HG03135 (cell line): ENCODE measurements around the gene KRTAP2-1.
"Not testable (repeated sequence)": the region's sequence is repeated elsewhere in the genome, so short reads cannot be mapped to it uniquely, and the experiment has no call there.

Experiments used
- ATAC-seq: cut with Tn5 transposase; IDR thresholded peaks from one replicate; pipeline ENCODE4 v1.9.1; 2021; ENCODE audit warnings: mild to moderate bottlenecking, moderate library complexity; ENCODE audit not compliant: unreplicated experiment

KRTAP2-1 gene

GRCh38 chr17:41058741-41059140 lies 11.6 kb upstream of the KRTAP2-1 start:
- ATAC-seq, result no peak

- no peak for ATAC-seq
These were observed 10.4 kb upstream of the KRTAP2-1 start for GRCh38 chr17:41057547-41057946.

GRCh38 chr17:41055130-41055529 lies 8.0 kb upstream of the KRTAP2-1 start, which contains the start of gene KRTAP2-2:
TSS of gene KRTAP2-2 (minus strand) at chr17:41055230. CDS start at chr17:41055211, 19 bp downstream.
- ATAC-seq, result not testable (repeated sequence)

GRCh38 chr17:41054556-41054955 lies 7.4 kb upstream of the KRTAP2-1 start:
- not testable (repeated sequence) for ATAC-seq

GRCh38 chr17:41054025-41054424 lies 6.9 kb upstream of the KRTAP2-1 start:
- ATAC-seq, result no peak

GRCh38 chr17:41052566-41052965 lies 5.5 kb upstream of the KRTAP2-1 start:
- ATAC-seq, result no peak

- no peak for ATAC-seq
These were observed 2.0 kb upstream of the KRTAP2-1 start for GRCh38 chr17:41049110-41049509.

- no peak for ATAC-seq
These were observed 1.3 kb upstream of the KRTAP2-1 start for GRCh38 chr17:41048441-41048840.

GRCh38 chr17:41042953-41043352 lies 4.2 kb downstream of the KRTAP2-1 start:
- ATAC-seq, result no peak

- ATAC-seq, result not testable (repeated sequence)
These were observed 6.1 kb downstream of the KRTAP2-1 start, which contains the start of gene KRTAP1-1 for GRCh38 chr17:41040783-41041571. TSS of gene KRTAP1-1 (minus strand) at chr17:41041450. CDS start at chr17:41041397, 53 bp downstream.

- ATAC-seq, result no peak
These were observed 9.2 kb downstream of the KRTAP2-1 start for GRCh38 chr17:41037853-41038350.

- ATAC-seq, result not testable (repeated sequence)
These were observed 12.7 kb downstream of the KRTAP2-1 start, which contains the start of gene KRTAP1-3 for GRCh38 chr17:41034346-41034935. TSS of gene KRTAP1-3 (minus strand) at chr17:41034874. CDS start at chr17:41034821, 53 bp downstream.

- no peak for ATAC-seq
These were observed 17.4 kb downstream of the KRTAP2-1 start, which contains the start of gene KRTAP1-4 for GRCh38 chr17:41029633-41030245. TSS of gene KRTAP1-4 (minus strand) at chr17:41030195. CDS start at chr17:41030078, 117 bp downstream.

GRCh38 chr17:41026715-41027471 lies 20.2 kb downstream of the KRTAP2-1 start, which contains the start of gene KRTAP1-5:
TSS of gene KRTAP1-5 (minus strand) at chr17:41027208. CDS start at chr17:41027155, 53 bp downstream.
- ATAC-seq, result no peak

GRCh38 chr17:41024697-41025096 lies 22.4 kb downstream of the KRTAP2-1 start:
- ATAC-seq, result no peak

GRCh38 chr17:41020336-41020735 lies 26.8 kb downstream of the KRTAP2-1 start:
- ATAC-seq, result no peak

- no peak for ATAC-seq
These were observed 27.7 kb downstream of the KRTAP2-1 start for GRCh38 chr17:41019415-41019814.

- ATAC-seq, result no peak
These were observed 28.6 kb downstream of the KRTAP2-1 start for GRCh38 chr17:41018541-41018940.

- ATAC-seq, result no peak
These were observed 30.4 kb downstream of the KRTAP2-1 start for GRCh38 chr17:41016578-41017215.

GRCh38 chr17:41015454-41015853 lies 31.7 kb downstream of the KRTAP2-1 start:
- no peak for ATAC-seq
